ACC112 (cell line): Measurements from ENCODE around the gene ATRX.
"Not testable (repeated sequence)": the region's sequence is repeated elsewhere in the genome, so short reads cannot be mapped to it uniquely, and the experiment has no call there.

ENCODE experiments used
- H2AFZ ChIP-seq: fragments of 200-600 bp; sonication (generic); one replicate; pipeline ENCODE4 v1.6.0; 2017; ENCODE audit warnings: antibody characterized with exemption, low read length; ENCODE audit not compliant: unreplicated experiment
- H3K27ac ChIP-seq: fragments of 200-600 bp; sonication (generic); 2 replicates; pipeline ENCODE4 v1.5.1; 2014; ENCODE audit warnings: low read depth, mild to moderate bottlenecking, antibody characterized with exemption, low read length, moderate library complexity
- H3K27me3 ChIP-seq: fragments of 200-600 bp; sonication (generic); 2 replicates; pipeline ENCODE4 v1.6.1; 2014; ENCODE audit warnings: mild to moderate bottlenecking, antibody characterized with exemption, low read length, moderate library complexity, mixed read lengths; ENCODE audit not compliant: insufficient read depth
- H3K36me3 ChIP-seq: fragments of 200-600 bp; sonication (generic); 2 replicates; pipeline ENCODE4 v1.6.1; 2016; ENCODE audit warnings: mild to moderate bottlenecking, antibody characterized with exemption, low read length, moderate library complexity, mixed read lengths; ENCODE audit not compliant: insufficient read depth
- H3K4me1 ChIP-seq: fragments of 200-600 bp; sonication (generic); one replicate; pipeline ENCODE4 v1.6.1; 2016; ENCODE audit warnings: low read length, mixed read lengths; ENCODE audit not compliant: insufficient read depth, unreplicated experiment, control insufficient read depth
- H3K4me3 ChIP-seq: fragments of 200-600 bp; sonication (generic); 2 replicates; pipeline ENCODE4 v1.5.1; 2014; ENCODE audit warnings: mild to moderate bottlenecking, low read depth, low read length
- H3K79me2 ChIP-seq: fragments of 200-600 bp; sonication (generic); one replicate; pipeline ENCODE4 v1.6.0; 2016; ENCODE audit warnings: low read length; ENCODE audit not compliant: control insufficient read depth, unreplicated experiment, insufficient read depth

Gene ATRX

GRCh38 chrX:77786365-77786680 is 307 bp upstream of the ATRX start:
- Histone ChIP-seq H3K27me3 (no peaks in the 10 kb centered on the region), H3K36me3 (no peaks in the 10 kb centered on the region), H3K27ac (peak overlapping the region; percentile 75), H3K79me2 (peaks cover 37% of the 10 kb centered on the region), H2AFZ (peak overlapping the region; percentile 85), H3K4me3 (peak overlapping the region; percentile 79), H3K4me1 (peaks cover 4% of the 10 kb centered on the region)

GRCh38 chrX:77779695-77780094 is 6.3 kb downstream of the ATRX start:
- Histone ChIP-seq H3K4me1 (peaks cover 4% of the 10 kb centered on the region), H3K4me3 (no peak overlapping the region), H3K27ac (no peak overlapping the region), H2AFZ (no peak overlapping the region), H3K27me3 (no peaks in the 10 kb centered on the region), H3K79me2 (peaks cover 85% of the 10 kb centered on the region), H3K36me3 (no peaks in the 10 kb centered on the region)

GRCh38 chrX:77776659-77777058 is 9.4 kb downstream of the ATRX start:
- no peaks in the 10 kb centered on the region for H3K27me3 ChIP-seq
- H3K4me3 ChIP-seq: no peak overlapping the region
- H3K36me3 ChIP-seq: no peaks in the 10 kb centered on the region
- no peaks in the 10 kb centered on the region for H3K4me1 ChIP-seq
- no peak overlapping the region for H3K27ac ChIP-seq
- no peak overlapping the region for H2AFZ ChIP-seq
- H3K79me2 ChIP-seq: peaks cover 81% of the 10 kb centered on the region

- Histone ChIP-seq H3K4me3 (no peak overlapping the region), H3K27me3 (no peaks in the 10 kb centered on the region), H3K27ac (no peak overlapping the region), H2AFZ (no peak overlapping the region), H3K36me3 (no peaks in the 10 kb centered on the region), H3K4me1 (no peaks in the 10 kb centered on the region), H3K79me2 (peaks cover 77% of the 10 kb centered on the region)
Measured at GRCh38 chrX:77771601-77772000, 14.4 kb downstream of the ATRX start.

- no peak overlapping the region for H3K27ac ChIP-seq
- no peak overlapping the region for H2AFZ ChIP-seq
- H3K36me3 ChIP-seq: no peaks in the 10 kb centered on the region
- H3K79me2 ChIP-seq: peaks cover 64% of the 10 kb centered on the region
- no peaks in the 10 kb centered on the region for H3K4me1 ChIP-seq
- H3K27me3 ChIP-seq: no peaks in the 10 kb centered on the region
- no peak overlapping the region for H3K4me3 ChIP-seq
Measured at GRCh38 chrX:77768787-77769186, 17.2 kb downstream of the ATRX start.

- not testable (repeated sequence) for H3K27me3 ChIP-seq, H2AFZ ChIP-seq, H3K36me3 ChIP-seq, H3K4me3 ChIP-seq, H3K4me1 ChIP-seq, H3K27ac ChIP-seq
- peaks cover 57% of the 10 kb centered on the region for H3K79me2 ChIP-seq
Measured at GRCh38 chrX:77766212-77766611, 19.8 kb downstream of the ATRX start.

GRCh38 chrX:77755561-77755960 is 30.5 kb downstream of the ATRX start:
- Histone ChIP-seq H3K79me2 (peaks cover 14% of the 10 kb centered on the region), H3K27ac (no peak overlapping the region), H3K27me3 (no peaks in the 10 kb centered on the region), H3K36me3 (no peaks in the 10 kb centered on the region), H3K4me1 (no peaks in the 10 kb centered on the region), H2AFZ (no peak overlapping the region), H3K4me3 (no peak overlapping the region)

GRCh38 chrX:77753942-77754341 is 32.1 kb downstream of the ATRX start:
- H3K36me3 ChIP-seq, H3K4me1 ChIP-seq, H2AFZ ChIP-seq, H3K27me3 ChIP-seq, H3K27ac ChIP-seq, H3K4me3 ChIP-seq: not testable (repeated sequence)
- peaks cover 17% of the 10 kb centered on the region for H3K79me2 ChIP-seq

GRCh38 chrX:77749695-77750094 is 36.3 kb downstream of the ATRX start:
- Histone ChIP-seq H3K27ac (no peak overlapping the region), H3K4me1 (no peaks in the 10 kb centered on the region), H3K79me2 (peaks cover 24% of the 10 kb centered on the region), H3K36me3 (no peaks in the 10 kb centered on the region), H3K4me3 (no peak overlapping the region), H2AFZ (no peak overlapping the region), H3K27me3 (no peaks in the 10 kb centered on the region)

GRCh38 chrX:77743720-77744119 is 42.3 kb downstream of the ATRX start:
- H3K79me2 ChIP-seq: peaks cover 47% of the 10 kb centered on the region
- no peaks in the 10 kb centered on the region for H3K27me3 ChIP-seq
- H3K36me3 ChIP-seq: no peaks in the 10 kb centered on the region
- no peaks in the 10 kb centered on the region for H3K4me1 ChIP-seq
- H3K4me3 ChIP-seq: no peak overlapping the region
- H3K27ac ChIP-seq: no peak overlapping the region
- no peak overlapping the region for H2AFZ ChIP-seq

GRCh38 chrX:77742788-77743476 is 43.1 kb downstream of the ATRX start:
- H3K79me2 ChIP-seq: peaks cover 50% of the 10 kb centered on the region
- H3K36me3 ChIP-seq: no peaks in the 10 kb centered on the region
- no peak overlapping the region for H3K4me3 ChIP-seq
- no peak overlapping the region for H3K27ac ChIP-seq
- no peak overlapping the region for H2AFZ ChIP-seq
- no peaks in the 10 kb centered on the region for H3K4me1 ChIP-seq
- no peaks in the 10 kb centered on the region for H3K27me3 ChIP-seq
